DLD1 (cell line): ENCODE measurements around the gene RNF167.

Experiments
- in situ Hi-C: cut with HindIII; loops from 2 replicates; pipeline ENCODE4 v1.10.0; 2017; ENCODE audit warnings: low sequenced_read_pairs

The RNF167 gene

GRCh38 chr17:4972752-4973151 is 32.7 kb downstream of the RNF167 start:
- in situ Hi-C loops = no loop called here

- in situ Hi-C loops = no loop called here
Observed at GRCh38 chr17:4973256-4974114, 33.4 kb downstream of the RNF167 start.

- in situ Hi-C loops = no loop called here
Observed at GRCh38 chr17:4974115-4974670, 34.1 kb downstream of the RNF167 start.

- in situ Hi-C loops = no loop called here
Observed at GRCh38 chr17:4978726-4979125, 38.7 kb downstream of the RNF167 start.

- in situ Hi-C loops = no loop called here
Observed at GRCh38 chr17:4980644-4981216, 40.7 kb downstream of the RNF167 start.

GRCh38 chr17:4982305-4982704 is 42.2 kb downstream of the RNF167 start:
- in situ Hi-C loops = no loop called here

GRCh38 chr17:4986403-4986802 is 46.3 kb downstream of the RNF167 start:
- in situ Hi-C loops = no loop called here

- in situ Hi-C loops = no loop called here
Observed at GRCh38 chr17:4986951-4987766, 47.1 kb downstream of the RNF167 start, which contains the start of gene CAMTA2. Gene CAMTA2 (minus strand): TSS chr17:4987675. CDS start chr17:4986222, 1,453 bp downstream.

GRCh38 chr17:4987767-4988567 is 47.9 kb downstream of the RNF167 start:
- in situ Hi-C loops = no loop called here

GRCh38 chr17:4994081-4994595 is 54.1 kb downstream of the RNF167 start:
- in situ Hi-C loops = no loop called here
